ENCODE measurements around the gene PUM2. TPM values are rescaled to one million over a fixed set of nuclear protein-coding genes. Genes with fewer than 3 reads are reported as not detected.

PUM2 gene
- total RNA-seq, 4 donors from 2014 or later, result 62.0 to 78.2 (median 73.5) TPM

GRCh38 chr2:20307311-20307710 lies 43.3 kb downstream of the PUM2 start:
- no peak overlapping the region for H3K4me3 ChIP-seq
- TF ChIP-seq EP300 (IDR thresholded peaks at IDR 0.05), result no peak
- TF ChIP-seq POLR2A (IDR thresholded peaks at IDR 0.05), result no peak
- TF ChIP-seq CTCF (IDR thresholded peaks at IDR 0.05), result no peak
- no peaks in the 10 kb centered on the region for H3K9me3 ChIP-seq
- no peak for DNase-seq (ENCODE audit: low spot score in 2 of 2)
- H3K4me1 ChIP-seq, result peaks cover 0 to 16% (median 0%) of the 10 kb centered on the region in 4 donors
- H3K27ac ChIP-seq, result no peak overlapping the region
- peaks cover 0 to 46% (median 4%) of the 10 kb centered on the region in 3 donors for H3K36me3 ChIP-seq
- H3K27me3 ChIP-seq, result no peaks in the 10 kb centered on the region

GRCh38 chr2:20304411-20304810 lies 46.2 kb downstream of the PUM2 start:
- no peak for TF ChIP-seq POLR2A (IDR thresholded peaks at IDR 0.05)
- TF ChIP-seq EP300 (IDR thresholded peaks at IDR 0.05), result no peak
- TF ChIP-seq CTCF (IDR thresholded peaks at IDR 0.05), result no peak
- no peak overlapping the region for H3K4me3 ChIP-seq
- peaks cover 0 to 49% (median 4%) of the 10 kb centered on the region in 3 donors for H3K36me3 ChIP-seq
- peaks cover 0 to 14% (median 0%) of the 10 kb centered on the region in 4 donors for H3K4me1 ChIP-seq
- no peaks in the 10 kb centered on the region for H3K9me3 ChIP-seq
- DNase-seq (ENCODE audit: low spot score in 2 of 2), result no peak
- no peak overlapping the region for H3K27ac ChIP-seq
- no peaks in the 10 kb centered on the region for H3K27me3 ChIP-seq
- 48 to 68% methylated on average over 1 of the region's 1 CpG for WGBS, 2 donors

- Histone ChIP-seq H3K9me3 (no peaks in the 10 kb centered on the region), H3K36me3 (peaks cover 0 to 54% (median 4%) of the 10 kb centered on the region in 3 donors), H3K27me3 (no peaks in the 10 kb centered on the region), H3K4me1 (peaks cover 0 to 10% (median 0%) of the 10 kb centered on the region in 4 donors), H3K27ac (no peak overlapping the region), H3K4me3 (no peak overlapping the region)
- TF ChIP-seq EP300 (IDR thresholded peaks at IDR 0.05), result no peak
- no peak for TF ChIP-seq POLR2A (IDR thresholded peaks at IDR 0.05)
- no peak for TF ChIP-seq CTCF (IDR thresholded peaks at IDR 0.05)
- WGBS, 2 donors, result 85 to 92% methylated on average over 1 of the region's 1 CpG
- no peak for DNase-seq (ENCODE audit: low spot score in 2 of 2)
Measured at GRCh38 chr2:20303966-20304365, 46.7 kb downstream of the PUM2 start.

- TF ChIP-seq POLR2A (IDR thresholded peaks at IDR 0.05), result no peak
- TF ChIP-seq EP300 (IDR thresholded peaks at IDR 0.05), result no peak
- no peak for TF ChIP-seq CTCF (IDR thresholded peaks at IDR 0.05)
- no peak for DNase-seq (ENCODE audit: low spot score in 2 of 2)
- Histone ChIP-seq H3K4me1 (peaks cover 0 to 7% (median 0%) of the 10 kb centered on the region in 4 donors), H3K36me3 (peaks cover 0 to 56% (median 0%) of the 10 kb centered on the region in 3 donors), H3K9me3 (no peaks in the 10 kb centered on the region), H3K27ac (no peak overlapping the region), H3K27me3 (no peaks in the 10 kb centered on the region), H3K4me3 (no peak overlapping the region)
- WGBS, 2 donors, result 85 to 88% methylated on average over 4 of the region's 4 CpGs
Measured at GRCh38 chr2:20302019-20302418, 48.6 kb downstream of the PUM2 start.

- H3K27me3 ChIP-seq, result no peaks in the 10 kb centered on the region
- no peak for DNase-seq (ENCODE audit: low spot score in 2 of 2)
- TF ChIP-seq POLR2A (IDR thresholded peaks at IDR 0.05) (no peak), EP300 (IDR thresholded peaks at IDR 0.05) (no peak), CTCF (IDR thresholded peaks at IDR 0.05) (no peak)
- H3K4me3 ChIP-seq, result no peak overlapping the region
- H3K9me3 ChIP-seq, result no peaks in the 10 kb centered on the region
- no peak overlapping the region for H3K27ac ChIP-seq
- WGBS, 2 donors, result 71 to 83% methylated on average over 5 of the region's 5 CpGs
- H3K4me1 ChIP-seq, result peaks cover 0 to 7% (median 0%) of the 10 kb centered on the region in 4 donors
- H3K36me3 ChIP-seq, result peaks cover 0 to 55% (median 0%) of the 10 kb centered on the region in 3 donors
Measured at GRCh38 chr2:20300656-20301055, 50.0 kb downstream of the PUM2 start.

All from tibial nerve (tissue), 4 donors.